ENCODE results near the gene FGFR2. TPM values are rescaled to one million over a fixed set of nuclear protein-coding genes. Genes with fewer than 3 reads are reported as not detected.

The FGFR2 gene
- total and polyA plus RNA-seq, 9 of the 15 experiments (the other 6 are each of a cell fraction or from before 2014, with no cell fraction given): 0.20 TPM; not detected in 8

DNA sequence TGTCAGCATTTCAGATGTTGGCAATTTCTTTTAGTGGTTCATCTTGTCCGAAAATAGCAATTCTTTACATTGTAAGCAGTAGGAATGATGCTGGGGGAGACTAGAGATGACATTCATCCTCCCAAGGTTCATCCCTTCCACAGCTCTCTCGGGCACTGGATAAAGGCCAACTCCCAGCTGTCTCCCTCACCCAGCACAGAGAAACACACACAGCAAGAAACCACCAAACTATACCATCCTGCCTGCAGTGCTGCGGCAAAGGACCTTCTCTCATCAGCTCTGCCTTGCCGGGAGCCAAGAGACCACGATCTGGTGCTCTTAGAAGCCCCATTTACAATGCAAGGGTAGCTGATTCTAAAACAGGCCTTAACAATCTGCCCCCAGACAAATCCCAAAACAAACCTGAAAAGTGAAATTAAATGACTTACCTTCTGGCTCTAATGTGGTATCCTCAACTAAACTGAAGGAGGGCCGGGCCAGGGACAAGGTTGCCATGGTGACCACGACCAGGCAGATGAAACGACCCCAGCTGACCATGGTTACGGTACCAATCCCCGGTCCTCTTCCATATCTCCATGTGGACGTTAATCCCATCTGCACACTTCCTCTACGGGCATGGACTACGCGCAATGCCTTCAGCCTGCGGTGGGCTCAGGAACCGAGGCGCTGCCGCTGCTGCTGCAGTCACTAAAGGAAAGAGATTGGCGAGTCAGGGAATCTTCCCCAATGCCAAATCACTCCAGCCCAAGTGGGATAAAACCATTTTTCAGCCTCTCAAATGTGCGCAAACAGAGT is 4.8 kb downstream of the FGFR2 start:
- Histone ChIP-seq H3K27ac (ENCODE audit: extremely low read depth, low read depth, low read length) (no peak overlapping the region), H3K9me1 (ENCODE audit: control insufficient read depth, insufficient read depth, low read length) (no peaks in the 10 kb centered on the region), H3K27me3 (ENCODE audit: control insufficient read depth in 2 of 2, insufficient read depth in 2 of 2, low read length in 2 of 2) (peaks cover 4 to 23% of the 10 kb centered on the region in 2 experiments; a peak in 4 of 5 replicates), H2AFZ (ENCODE audit: low read depth, low read length) (no peak overlapping the region), H3K9ac (ENCODE audit: insufficient read depth in 1 of 2, low read depth in 2 of 2, low read length in 2 of 2) (no peak overlapping the region), H3K9me3 (replicated peaks; ENCODE audit: control insufficient read depth, insufficient read depth, low read depth, low read length) (no peaks in the 10 kb centered on the region), H3K4me3 (no peak overlapping the region), H3K79me2 (ENCODE audit: control insufficient read depth, insufficient read depth, low read length) (no peaks in the 10 kb centered on the region), H4K20me1 (replicated peaks; ENCODE audit: control insufficient read depth, insufficient read depth, low read length) (no peaks in the 10 kb centered on the region), H3K4me1 (replicated peaks in 1 of 2; ENCODE audit: control insufficient read depth in 2 of 2, insufficient read depth in 2 of 2, low read length in 2 of 2) (peaks cover 0 to 8% of the 10 kb centered on the region in 2 experiments; a peak in 2 of 5 replicates), H3K4me2 (ENCODE audit: insufficient read depth, low read length) (no peak overlapping the region), H3K36me3 (ENCODE audit: control insufficient read depth, insufficient read depth, low read length) (no peaks in the 10 kb centered on the region)
- TF ChIP-seq, protein P1, sequence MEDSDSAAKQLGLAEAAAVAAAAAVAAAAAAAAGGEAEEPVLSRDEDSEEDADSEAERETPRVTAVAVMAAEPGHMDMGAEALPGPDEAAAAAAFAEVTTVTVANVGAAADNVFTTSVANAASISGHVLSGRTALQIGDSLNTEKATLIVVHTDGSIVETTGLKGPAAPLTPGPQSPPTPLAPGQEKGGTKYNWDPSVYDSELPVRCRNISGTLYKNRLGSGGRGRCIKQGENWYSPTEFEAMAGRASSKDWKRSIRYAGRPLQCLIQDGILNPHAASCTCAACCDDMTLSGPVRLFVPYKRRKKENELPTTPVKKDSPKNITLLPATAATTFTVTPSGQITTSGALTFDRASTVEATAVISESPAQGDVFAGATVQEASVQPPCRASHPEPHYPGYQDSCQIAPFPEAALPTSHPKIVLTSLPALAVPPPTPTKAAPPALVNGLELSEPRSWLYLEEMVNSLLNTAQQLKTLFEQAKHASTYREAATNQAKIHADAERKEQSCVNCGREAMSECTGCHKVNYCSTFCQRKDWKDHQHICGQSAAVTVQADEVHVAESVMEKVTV (CRISPR knock-in tag; IDR thresholded peaks at IDR 0.05): no peak
- TF ChIP-seq CHCHD3 (CRISPR knock-in tag; IDR thresholded peaks at IDR 0.05) (no peak), CBFB (CRISPR knock-in tag; IDR thresholded peaks at IDR 0.05) (no peak), RFX1 (IDR thresholded peaks at IDR 0.05) (peak; percentile 45), NCOA6 (IDR thresholded peaks at IDR 0.05) (no peak)
- no TSS peak for BruUV-seq (replicated peaks)
- POLR2A ChIA-PET: no interaction called here
- CTCF ChIA-PET (ENCODE audit: low intra/inter-chr PET ratio): no interaction called here
- WGBS (ENCODE audit: insufficient coverage, low coverage, missing lambda C conversion rate): 4% methylated on average over 19 of the region's 20 CpGs
- ATAC-seq: no peak
- no peak for DNase-seq (ENCODE audit: extremely low read depth in 1 of 4, low spot score in 3 of 4)
- FAIRE-seq: no peak
- in situ Hi-C loops (cut with MboI): no loop called here
- intact Hi-C loops (cut with micrococcal nuclease): no loop called here
